Upper lobe of right lung (tissue), 1 donor: ENCODE results near the gene OPCML. TPM values are rescaled to one million over a fixed set of nuclear protein-coding genes. Genes with fewer than 3 reads are reported as not detected.

ENCODE experiments used
- ATAC-seq: fragments of 200-7000 bp; cut with Tn5 transposase; one replicate; pipeline ENCODE4 v1.9.1; 2020; ENCODE audit warnings: mild to moderate bottlenecking, moderate library complexity
- DNase-seq: peaks from one replicate; pipeline ENCODE4 v3.0.0-alpha.2; 2020
- H3K27ac ChIP-seq: fragments of 200-600 bp; one replicate; pipeline ENCODE4 v1.8.0; 2022
- H3K27me3 ChIP-seq: fragments of 200-600 bp; one replicate; pipeline ENCODE4 v1.8.0; 2022; ENCODE audit warnings: mild to moderate bottlenecking
- H3K36me3 ChIP-seq: fragments of 200-600 bp; one replicate; pipeline ENCODE4 v1.8.0; 2022
- H3K4me1 ChIP-seq: fragments of 200-600 bp; one replicate; pipeline ENCODE4 v1.8.0; 2022
- H3K4me3 ChIP-seq: fragments of 200-600 bp; one replicate; pipeline ENCODE4 v1.8.0; 2022; ENCODE audit warnings: mild to moderate bottlenecking
- H3K9me3 ChIP-seq: fragments of 200-600 bp; one replicate; pipeline ENCODE4 v1.8.0; 2022
- CTCF ChIP-seq: fragments of 200-600 bp; IDR thresholded peaks from one replicate; pipeline ENCODE4 v1.8.0; 2022; ENCODE audit warnings: antibody characterized with exemption
- intact Hi-C: fragments of 100-400 bp; cut with DNase I; formaldehyde crosslinking; loops from one replicate; pipeline ENCODE4 v1.11.0; 2022
- total RNA-seq: library from RNA; stranded (reverse); fragmentation: NEBNext Ultra II Directional; extraction: Animal tissue kit (Norgen Biotek cat#: 25700); gene quantifications from one replicate; pipeline ENCODE4 v1.2.1, GENCODE V29; 2021
- donor health status: DM: no; HTN: yes; CAD: no; lungs with severe emphysema.

The OPCML gene
- total RNA-seq, 1 donor from 2014 or later: not detected

- TF ChIP-seq CTCF: no peak
- Histone ChIP-seq H3K4me1 (no peaks in the 10 kb centered on the region), H3K27ac (no peak overlapping the region), H3K4me3 (no peak overlapping the region), H3K27me3 (no peaks in the 10 kb centered on the region), H3K9me3 (no peaks in the 10 kb centered on the region), H3K36me3 (no peaks in the 10 kb centered on the region)
- intact Hi-C loops: no loop called here
- DNase-seq (no peak), ATAC-seq (no peak)
Measured at GRCh38 chr11:132444911-132445310, 1087.4 kb downstream of the OPCML start.

GRCh38 chr11:132439711-132440255, 1092.5 kb downstream of the OPCML start:
- Histone ChIP-seq H3K36me3 (no peaks in the 10 kb centered on the region), H3K9me3 (no peaks in the 10 kb centered on the region), H3K27ac (no peak overlapping the region), H3K27me3 (no peaks in the 10 kb centered on the region), H3K4me3 (no peak overlapping the region), H3K4me1 (no peaks in the 10 kb centered on the region)
- no peak for ATAC-seq
- intact Hi-C loops: no loop called here
- no peak for DNase-seq
- TF ChIP-seq CTCF: no peak

- H3K36me3 ChIP-seq: no peaks in the 10 kb centered on the region
- no peak overlapping the region for H3K4me3 ChIP-seq
- DNase-seq (no peak), ATAC-seq (peak; percentile 36)
- H3K27me3 ChIP-seq: no peaks in the 10 kb centered on the region
- no peaks in the 10 kb centered on the region for H3K9me3 ChIP-seq
- intact Hi-C loops: no loop called here
- no peak overlapping the region for H3K27ac ChIP-seq
- TF ChIP-seq CTCF: no peak
- no peaks in the 10 kb centered on the region for H3K4me1 ChIP-seq
Measured at GRCh38 chr11:132438418-132438817, 1093.9 kb downstream of the OPCML start.

DNA sequence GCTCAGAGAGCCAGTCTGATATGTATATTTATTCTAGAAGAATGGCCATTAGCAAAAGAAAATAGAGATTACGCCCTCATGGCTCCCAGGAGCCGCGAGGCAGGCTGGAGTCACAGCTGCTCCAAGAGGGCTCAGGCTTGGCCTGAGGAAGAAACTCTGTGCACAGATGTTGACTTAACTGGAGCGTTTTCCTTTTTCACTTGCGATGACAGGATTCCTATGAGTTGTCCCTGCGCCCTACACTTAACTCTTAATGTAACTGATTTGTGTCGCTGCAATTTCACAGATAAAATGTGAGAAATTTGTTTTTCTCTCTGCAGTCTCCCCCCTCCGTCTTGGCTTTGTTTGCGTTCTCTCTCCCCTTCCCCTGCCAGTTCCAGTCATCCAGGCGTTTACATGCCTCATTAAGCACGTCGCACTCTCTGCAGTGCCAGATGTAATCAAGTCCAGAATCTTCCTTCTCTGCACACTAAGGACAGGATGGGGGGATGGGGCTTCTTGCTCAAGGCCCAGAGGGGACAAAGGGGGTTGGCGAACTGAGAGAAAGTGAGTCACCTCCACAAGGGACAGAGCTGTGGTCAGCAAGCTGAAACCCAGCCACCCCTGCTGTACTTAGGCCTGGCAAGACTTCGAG, 1101.8 kb downstream of the OPCML start:
- Histone ChIP-seq H3K27ac (no peak overlapping the region), H3K36me3 (no peaks in the 10 kb centered on the region), H3K4me3 (no peak overlapping the region), H3K27me3 (peaks cover 7% of the 10 kb centered on the region), H3K9me3 (no peaks in the 10 kb centered on the region), H3K4me1 (no peaks in the 10 kb centered on the region)
- DNase-seq (no peak), ATAC-seq (no peak)
- no peak for TF ChIP-seq CTCF
- intact Hi-C loops: no loop called here

- intact Hi-C loops: no loop called here
- H3K36me3 ChIP-seq: no peaks in the 10 kb centered on the region
- H3K27ac ChIP-seq: no peak overlapping the region
- H3K4me3 ChIP-seq: no peak overlapping the region
- ATAC-seq (no peak), DNase-seq (no peak)
- H3K9me3 ChIP-seq: no peaks in the 10 kb centered on the region
- peaks cover 7% of the 10 kb centered on the region for H3K27me3 ChIP-seq
- no peak for TF ChIP-seq CTCF
- no peaks in the 10 kb centered on the region for H3K4me1 ChIP-seq
Measured at GRCh38 chr11:132429685-132430084, 1102.6 kb downstream of the OPCML start.
